ENCODE measurements around the gene SLC10A7.

Gene SLC10A7

DNA sequence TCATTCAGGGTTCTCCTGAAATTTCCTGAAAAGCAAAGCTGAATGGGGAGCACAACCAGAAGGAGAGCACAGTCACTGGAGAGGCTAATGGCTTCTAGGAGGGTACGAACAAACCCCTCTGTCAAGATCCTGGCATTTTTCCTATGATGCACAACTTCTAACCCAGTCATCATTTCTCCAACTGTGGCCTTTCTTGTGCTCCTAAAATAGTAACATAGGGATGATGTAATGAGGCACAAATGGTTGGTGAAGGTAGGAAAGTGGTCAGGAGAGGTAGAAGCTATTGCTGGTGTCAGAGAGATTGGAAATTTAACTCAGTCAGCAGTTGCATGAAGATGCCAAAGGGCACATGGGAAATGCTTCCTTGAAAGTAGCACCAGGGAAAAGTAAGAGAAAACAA is 52.7 kb downstream of the SLC10A7 start:
- TF ChIP-seq, protein P1, sequence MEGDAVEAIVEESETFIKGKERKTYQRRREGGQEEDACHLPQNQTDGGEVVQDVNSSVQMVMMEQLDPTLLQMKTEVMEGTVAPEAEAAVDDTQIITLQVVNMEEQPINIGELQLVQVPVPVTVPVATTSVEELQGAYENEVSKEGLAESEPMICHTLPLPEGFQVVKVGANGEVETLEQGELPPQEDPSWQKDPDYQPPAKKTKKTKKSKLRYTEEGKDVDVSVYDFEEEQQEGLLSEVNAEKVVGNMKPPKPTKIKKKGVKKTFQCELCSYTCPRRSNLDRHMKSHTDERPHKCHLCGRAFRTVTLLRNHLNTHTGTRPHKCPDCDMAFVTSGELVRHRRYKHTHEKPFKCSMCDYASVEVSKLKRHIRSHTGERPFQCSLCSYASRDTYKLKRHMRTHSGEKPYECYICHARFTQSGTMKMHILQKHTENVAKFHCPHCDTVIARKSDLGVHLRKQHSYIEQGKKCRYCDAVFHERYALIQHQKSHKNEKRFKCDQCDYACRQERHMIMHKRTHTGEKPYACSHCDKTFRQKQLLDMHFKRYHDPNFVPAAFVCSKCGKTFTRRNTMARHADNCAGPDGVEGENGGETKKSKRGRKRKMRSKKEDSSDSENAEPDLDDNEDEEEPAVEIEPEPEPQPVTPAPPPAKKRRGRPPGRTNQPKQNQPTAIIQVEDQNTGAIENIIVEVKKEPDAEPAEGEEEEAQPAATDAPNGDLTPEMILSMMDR (conservative IDR thresholded peaks at IDR 0.05; ENCODE audit: control insufficient read depth, insufficient read depth, low read depth, low read length) = no peak
- DNase-seq (ENCODE audit: low read depth) = no peak
- no peak overlapping the region for H3K4me3 ChIP-seq (ENCODE audit: control insufficient read depth, low read depth, low read length)

DNA sequence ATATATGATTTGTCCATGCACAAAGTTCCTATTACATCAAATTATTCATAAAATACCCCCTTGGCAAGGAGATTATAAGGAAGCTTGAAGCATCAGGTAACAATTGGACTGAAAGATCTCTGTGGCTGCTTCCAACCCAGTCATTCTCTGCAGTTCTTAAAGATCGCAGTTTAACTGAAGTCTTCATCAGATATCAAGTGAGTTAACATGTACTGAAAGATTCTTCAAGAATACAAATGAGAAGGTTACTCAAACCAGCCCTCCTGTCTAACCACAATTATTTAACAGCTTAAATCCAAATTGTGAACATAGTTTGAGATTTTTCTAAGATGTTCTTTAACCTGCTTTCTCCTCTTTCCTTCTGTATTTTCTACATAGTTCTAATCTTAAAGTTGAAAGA is 56.1 kb downstream of the SLC10A7 start:
- TF ChIP-seq, protein P1 (conservative IDR thresholded peaks at IDR 0.05; ENCODE audit: control insufficient read depth, insufficient read depth, low read depth, low read length) = no peak

DNA sequence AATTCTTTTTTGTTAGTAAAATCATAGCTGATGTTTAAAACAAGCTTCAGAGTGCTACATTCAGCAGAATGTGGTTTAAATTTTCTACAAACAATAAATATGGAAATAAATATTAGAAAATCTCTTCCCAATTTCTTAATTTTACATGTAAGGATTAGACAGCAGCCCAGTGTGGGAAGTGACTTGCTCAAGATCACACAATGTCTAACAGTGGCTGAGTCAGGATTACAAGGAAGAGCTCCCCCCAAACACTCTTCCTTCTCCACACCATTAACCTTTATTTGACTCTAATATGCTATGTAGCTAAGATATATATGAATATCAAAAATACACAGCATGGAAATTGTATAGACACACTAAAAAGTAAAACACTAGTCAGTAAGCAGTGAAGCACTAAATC is 59.5 kb downstream of the SLC10A7 start:
- no peak overlapping the region for H3K4me3 ChIP-seq (ENCODE audit: control insufficient read depth, low read depth, low read length)
- DNase-seq (ENCODE audit: low read depth) = no peak
- TF ChIP-seq, protein P1 (conservative IDR thresholded peaks at IDR 0.05; ENCODE audit: control insufficient read depth, insufficient read depth, low read depth, low read length) = no peak

More for the DNA sequence above, 56.1 kb downstream of the SLC10A7 start:
- no peak for DNase-seq (ENCODE audit: low read depth)
- H3K4me3 ChIP-seq (ENCODE audit: control insufficient read depth, low read depth, low read length) = no peak overlapping the region

DNA sequence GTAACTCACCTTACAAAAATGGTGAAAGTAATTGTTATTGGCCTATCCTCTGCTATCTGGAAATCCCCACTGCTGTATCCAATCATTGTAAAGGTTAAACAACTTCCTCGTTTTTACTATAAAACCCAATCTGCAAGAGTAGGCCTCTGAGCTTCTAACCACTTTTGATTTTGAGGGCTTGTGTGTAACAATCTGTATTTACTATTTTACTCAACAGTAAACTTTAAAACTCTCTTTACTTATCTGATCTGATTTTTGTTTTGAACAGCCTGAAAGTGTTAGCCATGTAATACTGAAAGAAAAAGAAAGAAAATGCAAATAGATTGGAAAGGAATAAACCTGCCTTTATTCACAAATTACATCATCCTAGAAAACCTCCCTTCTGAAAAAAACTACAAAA is 63.1 kb downstream of the SLC10A7 start:
- H3K4me3 ChIP-seq (ENCODE audit: control insufficient read depth, low read depth, low read length) = no peak overlapping the region
- DNase-seq (ENCODE audit: low read depth) = no peak
- TF ChIP-seq, protein P1 (conservative IDR thresholded peaks at IDR 0.05; ENCODE audit: control insufficient read depth, insufficient read depth, low read depth, low read length) = no peak

DNA sequence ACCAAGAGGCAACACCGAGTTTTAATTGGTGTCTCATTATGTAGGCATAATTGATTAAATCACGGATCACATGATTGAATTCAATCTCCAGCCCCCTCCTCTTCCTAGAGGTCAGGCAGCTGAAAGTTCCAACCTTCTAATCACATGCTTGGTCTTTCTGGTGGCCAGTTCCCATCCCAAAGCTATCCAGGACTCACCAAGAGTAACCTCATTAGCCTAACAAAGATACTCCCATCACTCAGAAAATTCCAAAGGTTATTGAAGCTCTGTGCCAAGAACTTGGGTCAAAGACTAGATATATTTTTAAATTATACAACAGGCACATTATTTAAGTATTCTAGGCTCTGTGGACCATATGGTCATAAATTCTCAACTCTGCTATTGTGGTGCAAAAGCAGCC is 65.1 kb downstream of the SLC10A7 start:
- TF ChIP-seq, protein P1 (conservative IDR thresholded peaks at IDR 0.05; ENCODE audit: control insufficient read depth, insufficient read depth, low read depth, low read length) = no peak

DNA sequence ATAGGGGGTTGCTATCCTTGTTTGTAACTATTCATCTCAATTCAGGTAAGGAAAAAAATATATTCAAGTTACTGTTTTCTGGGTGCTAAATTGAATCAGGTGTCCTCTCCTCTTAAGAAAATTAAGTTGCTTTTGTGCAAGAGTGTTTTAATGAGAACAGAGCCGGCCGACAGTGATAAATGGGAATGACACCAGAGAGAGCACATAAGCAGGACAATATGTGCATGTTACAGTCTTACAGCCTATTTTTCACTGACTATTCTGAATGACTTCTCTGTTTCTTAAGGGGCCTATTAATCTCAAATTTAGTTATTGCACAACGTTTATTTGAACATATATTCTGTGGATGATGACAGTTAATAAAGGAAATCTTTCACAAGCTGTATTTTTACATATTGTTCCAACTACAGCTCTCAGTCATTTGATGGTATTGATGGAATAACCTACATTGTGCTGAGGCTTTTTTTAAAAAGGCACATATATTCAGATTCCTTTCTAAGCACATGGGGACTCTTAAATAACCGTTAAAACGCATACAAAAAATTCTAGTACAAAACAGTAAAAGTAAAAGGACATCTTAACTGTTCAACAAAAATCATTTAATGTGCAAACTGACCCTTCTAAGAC is 68.4 kb downstream of the SLC10A7 start:
- DNase-seq (ENCODE audit: low read depth) = no peak
- TF ChIP-seq, protein P1 (conservative IDR thresholded peaks at IDR 0.05; ENCODE audit: control insufficient read depth, insufficient read depth, low read depth, low read length) = no peak

More for the DNA sequence above, 65.1 kb downstream of the SLC10A7 start:
- no peak for DNase-seq (ENCODE audit: low read depth)
- H3K4me3 ChIP-seq (ENCODE audit: control insufficient read depth, low read depth, low read length) = no peak overlapping the region

DNA sequence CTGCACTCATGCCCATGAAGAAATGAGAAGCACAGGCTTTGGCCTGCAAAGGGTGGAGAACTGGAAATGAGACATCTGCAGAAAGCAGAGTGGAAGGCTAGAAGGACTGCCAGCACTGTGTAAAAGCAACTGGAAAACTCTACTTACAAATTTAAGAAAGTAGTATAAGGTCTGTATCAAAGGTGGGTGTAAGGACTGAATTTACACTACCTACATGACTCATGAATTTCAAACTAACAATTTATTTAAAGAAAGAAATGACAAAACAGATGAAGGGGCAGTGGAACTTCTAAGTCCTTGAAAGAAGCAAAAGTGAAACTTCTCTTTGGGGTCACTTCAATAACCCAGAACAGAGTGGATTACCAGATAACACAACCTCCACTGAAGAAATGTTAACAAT is 71.2 kb downstream of the SLC10A7 start:
- TF ChIP-seq, protein P1 (conservative IDR thresholded peaks at IDR 0.05; ENCODE audit: control insufficient read depth, insufficient read depth, low read depth, low read length) = no peak
- DNase-seq (ENCODE audit: low read depth) = no peak
- H3K4me3 ChIP-seq (ENCODE audit: control insufficient read depth, low read depth, low read length) = no peak overlapping the region

More for the DNA sequence above, 68.4 kb downstream of the SLC10A7 start:
- H3K4me3 ChIP-seq (ENCODE audit: control insufficient read depth, low read depth, low read length) = no peak overlapping the region

Data from fibroblast of mammary gland (primary cell).